GM19455 (cell line): ENCODE measurements around the gene PRR22.

Source experiments
- ATAC-seq: cut with Tn5 transposase; IDR thresholded peaks from one replicate; pipeline ENCODE4 v1.9.1; 2021; ENCODE audit not compliant: unreplicated experiment

The PRR22 gene

DNA sequence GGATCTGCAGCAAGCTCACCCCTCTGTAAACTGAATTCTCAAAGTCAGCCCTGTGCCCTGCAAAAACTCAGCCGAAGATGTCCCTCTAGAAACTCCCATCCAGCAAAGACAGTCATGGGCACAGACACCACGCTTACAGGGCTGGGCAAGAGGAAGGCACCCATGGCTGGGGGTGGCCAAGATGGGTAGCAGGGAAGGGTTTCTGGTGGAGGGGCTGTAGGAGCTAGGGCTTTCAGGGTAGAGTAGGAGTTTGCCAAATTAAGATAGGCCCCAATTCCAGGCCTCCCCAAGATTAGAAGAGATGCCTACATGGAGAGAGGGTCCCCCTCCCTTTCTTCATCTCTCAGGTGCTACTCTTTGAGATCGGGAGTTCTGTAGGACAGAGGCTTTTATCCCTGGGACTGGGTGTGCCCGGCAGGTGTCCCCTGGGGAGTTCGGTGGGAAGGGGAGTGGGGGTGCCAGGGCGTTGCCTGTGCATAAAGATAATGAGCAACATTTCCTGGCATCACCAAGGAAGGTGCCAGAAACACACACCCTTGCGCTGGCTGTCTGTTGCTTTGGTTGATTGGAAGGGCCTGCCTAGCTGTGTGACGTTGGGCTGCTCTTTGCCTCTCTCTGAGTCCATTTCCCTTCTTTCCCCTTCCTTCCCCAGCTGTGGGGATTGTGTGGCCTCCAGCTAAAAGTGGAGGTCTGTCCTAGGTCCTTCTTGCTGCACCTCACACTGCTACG, 29.7 kb upstream of the PRR22 start:
- no peak for ATAC-seq

DNA sequence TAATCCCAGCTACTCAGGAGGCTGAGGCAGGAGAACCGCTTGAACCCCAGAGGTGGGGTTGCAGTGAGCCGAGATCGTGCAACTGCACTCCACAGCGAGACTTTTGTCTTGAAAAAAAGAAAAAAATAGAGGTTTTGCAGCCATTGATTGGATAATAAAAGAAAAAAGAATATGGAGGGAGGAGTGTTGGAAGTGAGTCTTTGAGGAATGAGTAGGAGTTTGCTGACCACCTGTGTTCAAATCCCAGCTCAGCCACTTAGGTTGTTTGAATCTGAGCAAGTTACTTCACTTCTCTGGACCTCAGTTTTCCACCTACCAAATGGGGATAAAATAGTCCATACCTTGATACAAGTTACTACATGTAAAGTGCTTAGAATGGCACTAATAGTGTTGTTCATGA, 26.6 kb upstream of the PRR22 start:
- ATAC-seq, result no peak

DNA sequence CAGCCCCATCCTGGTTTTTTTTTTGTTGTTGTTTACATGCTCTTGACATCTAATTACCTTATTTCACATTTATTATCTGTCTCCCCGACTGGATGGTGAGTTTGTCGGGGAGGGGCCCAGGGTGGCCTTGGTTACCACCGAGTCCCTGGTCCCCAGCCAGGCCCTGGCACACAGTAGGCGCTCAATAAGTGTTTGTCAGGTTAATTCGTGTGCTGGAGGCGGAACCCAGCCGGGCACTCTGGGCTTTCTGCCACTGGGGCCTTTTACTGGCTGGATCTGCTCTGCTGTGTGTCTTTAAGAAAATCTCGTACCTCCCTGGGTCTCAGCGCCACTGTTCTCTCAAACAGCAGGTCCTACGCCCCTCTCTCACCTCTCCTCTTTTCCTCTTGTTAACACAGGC, 24.9 kb upstream of the PRR22 start:
- ATAC-seq, result no peak

DNA sequence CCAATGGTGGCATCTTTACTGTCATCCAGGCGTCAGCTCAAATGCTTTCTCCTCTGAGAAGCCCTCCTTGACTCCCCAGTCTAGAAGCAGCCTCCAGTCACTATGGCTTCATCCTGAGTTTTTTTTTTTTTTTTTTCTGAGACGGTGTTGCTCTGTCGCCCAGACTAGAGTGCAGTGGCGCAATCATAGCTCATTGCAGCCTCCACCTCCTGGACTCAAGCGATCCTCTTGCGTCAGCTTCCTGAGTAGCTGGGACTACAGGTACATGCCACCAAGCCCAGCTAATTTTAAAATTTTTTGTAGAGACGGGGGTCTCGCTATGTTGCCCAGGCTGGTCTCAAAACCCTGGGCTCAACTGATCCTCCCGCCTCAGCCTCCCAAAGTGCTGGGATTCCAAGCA, 24.5 kb upstream of the PRR22 start:
- ATAC-seq, result no peak

DNA sequence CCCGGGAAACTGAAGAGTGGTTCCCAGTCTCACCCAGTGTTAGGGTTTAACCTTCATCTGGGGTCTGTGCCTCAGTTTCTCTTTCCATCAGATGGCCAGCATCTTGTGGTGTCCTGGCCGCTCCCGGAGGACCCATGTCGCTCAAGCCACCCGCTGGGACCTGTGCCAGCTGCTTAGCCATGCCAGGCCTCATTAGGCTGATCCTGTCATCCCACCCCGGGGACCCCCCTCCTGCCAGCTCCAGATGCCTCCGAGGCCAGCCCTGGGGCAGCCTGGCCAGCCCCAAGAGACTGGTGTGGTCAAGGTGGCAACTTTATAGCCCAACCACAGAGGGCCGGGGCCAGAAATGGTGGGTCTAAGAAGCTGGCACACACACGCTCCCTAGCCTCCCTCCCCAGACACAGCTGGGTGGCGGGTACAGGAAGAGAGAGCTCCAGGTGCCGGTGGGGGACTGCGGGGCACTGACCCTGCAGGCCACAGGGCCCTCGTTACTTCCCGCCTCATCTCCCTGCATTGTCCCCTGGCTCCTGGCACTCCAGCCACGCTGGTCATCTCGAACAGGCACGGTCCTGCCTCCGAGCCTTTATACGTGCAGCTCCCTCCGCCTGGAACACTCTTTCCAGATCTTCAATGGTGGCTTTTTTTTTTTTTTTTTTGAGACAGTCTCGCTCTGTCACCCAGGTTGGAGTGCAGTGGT, 23.7 kb upstream of the PRR22 start:
- no peak for ATAC-seq

DNA sequence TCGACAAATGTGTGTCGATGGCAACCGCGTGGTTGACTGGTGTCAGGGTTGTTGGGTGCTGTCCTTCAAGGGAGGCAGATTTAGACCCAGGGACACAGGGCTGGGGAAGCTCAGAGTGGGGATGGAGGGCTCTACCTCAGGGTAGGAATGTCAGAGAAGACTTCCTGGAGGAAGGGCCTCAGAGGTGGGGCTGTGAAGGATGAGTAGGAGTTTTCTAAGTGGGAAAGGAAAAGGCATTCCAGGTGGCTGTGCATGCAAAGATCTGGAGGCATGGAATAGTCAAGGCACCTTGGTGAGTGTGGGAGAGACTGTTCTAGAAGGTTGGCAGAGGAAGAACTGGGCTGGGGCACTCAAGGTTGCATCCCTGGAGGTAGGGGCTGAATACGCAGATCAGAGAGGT, 22.4 kb upstream of the PRR22 start:
- no peak for ATAC-seq

DNA sequence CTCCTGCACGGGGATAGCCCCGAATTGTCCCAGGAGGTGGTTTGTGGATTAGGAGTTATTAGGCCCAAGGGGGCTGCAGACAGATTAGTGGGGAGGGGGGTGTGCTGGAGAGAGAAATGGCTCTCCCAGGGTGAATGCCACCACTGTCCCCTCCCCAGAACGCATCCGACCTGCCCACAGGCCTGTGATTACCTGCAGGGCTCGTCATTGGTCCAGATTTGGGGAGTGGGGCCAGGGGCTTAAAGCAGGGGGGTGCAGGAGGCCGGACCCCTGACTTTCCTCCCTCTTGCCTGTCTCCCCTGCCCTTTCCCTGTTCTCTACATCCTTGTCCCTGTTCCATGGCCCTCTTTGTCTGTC, 21.6 kb upstream of the PRR22 start:
- no peak for ATAC-seq

DNA sequence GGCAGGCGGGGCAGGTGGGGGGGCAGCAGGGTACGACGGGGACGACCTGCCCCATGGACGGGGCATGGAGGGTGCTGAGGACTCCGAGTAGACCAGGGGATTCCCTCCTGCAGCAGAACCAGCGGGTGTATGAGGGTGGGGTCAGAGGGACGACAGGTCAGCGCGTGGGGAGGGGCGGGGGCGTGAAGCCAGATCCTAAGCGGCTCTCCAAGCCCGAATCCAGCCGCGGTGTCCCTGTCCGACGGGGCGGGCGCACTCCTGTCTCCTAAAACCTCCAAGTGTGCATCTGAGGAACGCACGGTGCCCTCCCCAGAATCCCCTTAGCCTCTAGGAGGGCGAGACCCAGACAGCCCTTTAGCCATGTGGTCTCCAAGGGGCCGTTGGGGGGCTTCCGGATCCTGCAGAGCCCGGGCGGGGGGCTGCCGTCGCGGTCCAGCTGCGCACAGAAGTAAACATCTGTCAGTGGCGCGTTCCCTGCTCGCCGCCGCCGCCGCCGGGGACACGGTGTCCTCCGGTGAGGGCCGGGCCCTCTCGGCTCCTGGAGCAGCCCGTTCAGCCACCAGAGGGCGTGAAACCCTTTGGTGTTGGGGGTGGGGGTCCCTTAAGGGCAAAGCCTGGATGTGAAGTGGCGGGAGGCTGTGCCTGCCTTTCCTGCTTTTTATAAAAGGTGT, 21.1 kb upstream of the PRR22 start:
- ATAC-seq, result no peak

DNA sequence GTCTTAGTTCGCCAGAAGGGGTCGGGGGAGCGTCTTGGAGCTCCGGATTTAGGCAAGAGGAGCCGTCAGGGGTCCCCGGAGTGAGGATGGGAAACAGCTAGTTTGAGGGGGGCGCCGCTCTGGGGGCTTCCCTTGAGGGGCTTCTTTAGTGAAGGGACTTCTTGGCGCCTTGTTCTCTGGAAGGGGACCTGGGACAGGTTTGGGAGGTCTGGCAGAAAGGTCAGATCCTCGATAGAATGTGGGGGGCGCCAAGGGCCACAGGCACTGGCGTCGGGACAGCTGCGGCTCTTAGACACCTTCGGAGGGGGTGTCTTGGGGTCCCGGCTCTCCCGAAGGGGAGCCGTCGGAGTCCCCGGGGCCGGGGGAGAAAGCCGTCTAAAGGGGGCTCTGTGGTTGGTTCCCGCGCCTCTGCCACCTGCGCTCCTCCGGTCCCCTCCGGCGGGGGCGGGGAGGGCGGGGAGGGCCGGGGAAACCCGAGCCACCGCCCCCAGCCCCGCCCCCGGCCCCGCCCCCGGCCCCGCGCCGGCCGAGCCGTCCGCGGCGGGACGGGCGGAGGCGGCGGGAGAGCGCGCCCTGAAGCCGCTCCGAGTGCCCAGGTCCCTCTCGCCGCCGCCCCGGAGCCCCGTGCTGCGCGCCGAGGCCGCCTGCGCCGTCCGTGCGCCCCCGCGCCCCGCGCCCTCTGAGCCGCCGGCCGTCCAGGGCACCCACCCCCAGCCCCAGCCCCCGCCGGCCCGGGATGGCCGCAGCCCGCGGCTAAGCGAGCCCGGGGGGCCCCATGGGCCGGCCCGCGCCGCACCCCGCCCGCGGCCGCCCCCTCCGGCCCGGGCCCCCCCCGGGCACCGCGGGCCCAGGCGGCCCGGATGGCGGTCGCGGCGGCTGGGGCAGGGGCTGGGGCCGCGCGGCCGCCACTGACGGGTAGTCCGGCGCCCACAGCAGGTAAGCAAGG, 20.2 kb upstream of the PRR22 start, which contains the start of gene NRTN:
NRTN (plus strand) TSS at position 552 of the 946 bp plus-strand sequence. CDS start 19,099 bp downstream, outside the sequence.
- ATAC-seq, result no peak

DNA sequence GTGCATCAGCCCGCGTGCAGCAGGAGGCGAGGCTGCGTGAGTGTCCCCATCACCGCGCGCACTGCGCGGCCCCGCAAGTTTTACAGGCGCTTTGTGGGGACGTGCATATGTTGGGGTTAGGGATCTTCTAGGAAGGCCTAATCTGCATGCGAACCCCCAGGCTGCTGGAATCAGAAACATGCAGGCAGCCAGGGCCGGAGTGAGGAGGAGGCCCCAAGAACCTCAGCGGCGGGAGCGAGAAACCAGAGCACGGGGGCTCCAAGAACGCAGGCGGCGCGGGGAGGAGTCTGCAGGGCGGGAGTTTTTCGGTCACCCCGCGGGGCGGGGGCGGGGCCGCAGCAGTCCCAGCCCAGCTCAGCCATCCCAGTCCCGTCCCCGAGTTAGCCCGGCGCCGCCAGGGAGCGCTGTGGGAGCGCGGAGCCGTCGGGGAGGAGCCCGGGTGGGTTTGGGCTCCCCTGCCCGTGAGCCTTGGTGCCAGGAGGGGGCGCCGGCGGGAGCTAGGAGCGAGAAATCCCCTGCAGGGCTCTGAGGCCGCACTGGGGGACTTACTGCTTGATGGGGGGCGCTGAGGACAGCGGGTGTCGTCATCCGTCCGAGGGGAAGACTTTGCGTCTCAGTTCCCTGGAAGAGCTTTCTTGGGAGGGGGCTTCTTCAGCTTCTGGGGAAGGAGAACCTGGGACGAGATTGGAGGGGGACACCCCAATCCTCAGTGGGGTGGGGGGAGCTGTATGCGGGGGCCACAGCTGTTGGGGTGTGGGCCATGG, 19.4 kb upstream of the PRR22 start:
- no peak for ATAC-seq

DNA sequence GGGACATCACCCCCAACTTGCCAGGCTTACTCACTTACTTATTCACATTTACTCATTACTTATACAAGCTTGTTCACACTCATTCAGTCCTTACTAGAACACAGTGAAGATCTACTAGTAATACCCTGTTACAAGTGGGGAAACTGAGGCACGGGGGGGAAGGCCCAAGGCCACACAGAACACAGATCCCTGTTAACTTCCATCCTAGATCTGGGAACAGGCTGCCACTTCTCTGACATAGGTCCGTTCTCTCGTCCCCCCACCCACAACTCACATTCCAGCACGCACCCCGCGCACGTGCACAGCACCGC, 18.9 kb upstream of the PRR22 start:
- ATAC-seq, result no peak

DNA sequence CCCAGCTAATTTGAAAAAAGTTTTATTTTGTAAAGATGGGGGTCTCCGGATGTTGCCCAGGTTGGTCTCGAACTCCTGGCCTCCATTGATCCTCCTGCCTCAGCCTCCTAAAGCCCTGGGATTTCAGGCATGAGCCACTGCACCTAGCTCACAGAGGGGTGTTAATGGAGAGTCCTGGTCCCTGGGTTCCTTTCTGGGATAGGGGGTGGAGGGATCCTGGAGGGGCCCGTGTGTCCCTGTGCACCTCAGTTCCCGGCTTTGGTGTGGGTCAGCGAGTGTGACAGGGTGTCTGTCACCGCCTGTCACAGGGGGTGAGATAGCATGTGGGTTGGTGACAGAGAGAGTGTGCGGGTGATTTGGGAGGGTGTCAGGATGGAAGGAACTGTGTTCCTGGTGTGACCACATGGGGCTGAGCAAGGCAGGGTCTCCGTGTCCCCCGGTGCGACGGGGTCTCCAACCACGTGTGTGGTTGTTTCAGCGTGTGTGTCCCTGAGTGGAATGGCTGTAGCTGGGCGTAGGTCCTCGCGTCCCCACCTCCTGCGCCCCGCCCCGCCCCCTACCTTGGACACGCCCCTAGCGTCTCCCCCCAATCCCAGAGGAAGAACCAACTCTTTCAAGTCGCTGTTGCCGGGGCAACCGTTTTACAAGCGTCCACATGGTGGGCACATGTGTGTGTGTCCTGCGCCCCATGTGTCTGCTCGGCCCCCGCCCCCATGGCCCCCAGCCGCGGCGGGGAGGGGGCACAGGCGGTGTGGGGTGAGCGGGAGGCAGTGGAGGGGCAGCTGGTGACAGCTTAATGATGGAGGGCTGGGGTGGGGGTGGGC, 17.5 kb upstream of the PRR22 start:
- ATAC-seq, result no peak

DNA sequence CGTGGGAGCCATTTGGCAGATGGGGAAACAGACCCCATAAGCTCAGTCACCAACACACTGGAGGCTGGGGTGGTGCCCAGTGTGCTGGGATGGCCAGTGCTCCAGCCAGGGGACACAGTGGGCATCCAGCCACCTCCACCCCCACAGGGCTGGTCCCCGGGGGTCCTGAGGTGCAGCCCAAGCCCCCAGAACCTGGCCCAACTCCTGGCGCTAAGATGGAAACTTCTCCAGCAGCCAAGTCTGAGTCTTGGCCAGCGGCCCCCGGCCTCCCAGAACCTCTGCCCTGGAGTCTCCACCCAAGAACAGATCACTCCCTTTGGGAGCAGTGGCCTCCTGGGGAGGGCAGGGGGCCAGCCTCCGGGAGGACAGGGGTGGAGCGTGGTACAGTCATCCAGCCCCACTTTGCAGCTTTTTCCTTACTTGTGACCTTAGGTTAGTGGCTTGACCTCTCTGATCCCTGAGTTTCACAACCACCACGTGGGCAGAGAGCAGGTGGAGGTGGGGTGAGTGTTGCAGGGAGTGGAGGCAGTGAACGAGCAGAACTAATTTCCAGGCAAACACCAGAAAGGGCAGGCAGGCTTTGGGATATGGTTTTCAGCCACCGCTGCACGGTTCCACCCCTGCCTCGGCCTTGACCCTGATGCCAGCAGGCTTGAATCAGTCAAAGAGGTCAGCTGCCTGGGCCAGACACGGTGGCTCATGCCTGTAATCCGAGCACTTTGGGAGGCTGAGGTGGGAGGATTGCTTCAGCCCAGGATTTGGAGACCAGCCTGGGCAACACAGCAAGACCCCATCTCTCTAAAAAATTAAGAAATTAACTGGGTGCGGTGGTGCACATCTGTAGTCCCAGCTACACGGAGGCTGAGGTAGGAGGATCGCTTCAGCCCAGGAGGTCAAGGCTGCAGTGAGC, 16.1 kb upstream of the PRR22 start:
- ATAC-seq, result no peak

DNA sequence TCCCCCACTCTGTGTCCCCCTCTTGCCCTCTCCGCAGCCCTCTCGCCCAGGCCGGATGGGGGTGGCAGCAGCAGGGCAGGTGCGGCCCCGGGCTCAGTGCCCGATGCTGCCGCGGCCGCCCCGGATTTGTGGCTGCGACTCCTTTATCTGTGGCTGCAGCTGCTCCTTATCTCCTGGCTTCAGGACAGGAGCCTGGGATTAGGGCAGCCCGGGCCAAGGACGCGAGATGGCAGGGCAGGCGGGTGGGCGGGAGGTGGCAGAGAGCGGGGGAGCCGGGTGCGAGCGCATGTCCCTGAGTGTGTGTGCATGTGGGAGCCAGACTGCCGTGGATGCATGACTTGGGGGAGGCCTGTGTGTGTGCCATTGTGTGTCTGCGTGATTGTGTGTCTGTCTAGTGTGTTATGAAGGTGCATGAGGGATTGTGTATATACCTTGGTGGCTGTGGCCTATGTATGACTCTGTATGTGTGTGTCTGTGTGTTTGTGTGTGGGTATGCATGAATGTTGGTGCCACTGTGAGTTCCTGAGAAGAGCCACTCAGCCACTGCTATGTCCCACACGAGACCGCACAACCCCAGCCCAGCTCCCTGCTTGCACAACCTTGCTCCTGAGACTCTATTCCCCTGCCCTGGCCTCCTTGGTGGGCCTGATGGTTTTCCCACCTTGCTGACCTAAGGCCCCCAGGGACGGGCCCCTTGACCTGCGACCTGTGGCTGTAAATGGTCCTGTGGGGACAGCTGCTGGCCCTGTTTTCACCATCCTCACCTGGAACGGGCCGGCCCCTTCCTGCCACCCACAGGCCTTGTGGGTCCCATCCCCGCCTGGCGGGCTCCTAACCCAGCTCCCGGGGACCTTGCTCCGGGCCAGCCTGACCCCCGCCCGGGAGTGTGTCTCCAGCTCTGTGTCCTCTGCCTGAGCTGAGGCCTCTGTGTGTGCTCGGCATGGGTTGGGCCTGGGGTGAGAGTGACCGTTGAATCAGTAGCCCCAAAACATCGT, 15.0 kb upstream of the PRR22 start:
- no peak for ATAC-seq

DNA sequence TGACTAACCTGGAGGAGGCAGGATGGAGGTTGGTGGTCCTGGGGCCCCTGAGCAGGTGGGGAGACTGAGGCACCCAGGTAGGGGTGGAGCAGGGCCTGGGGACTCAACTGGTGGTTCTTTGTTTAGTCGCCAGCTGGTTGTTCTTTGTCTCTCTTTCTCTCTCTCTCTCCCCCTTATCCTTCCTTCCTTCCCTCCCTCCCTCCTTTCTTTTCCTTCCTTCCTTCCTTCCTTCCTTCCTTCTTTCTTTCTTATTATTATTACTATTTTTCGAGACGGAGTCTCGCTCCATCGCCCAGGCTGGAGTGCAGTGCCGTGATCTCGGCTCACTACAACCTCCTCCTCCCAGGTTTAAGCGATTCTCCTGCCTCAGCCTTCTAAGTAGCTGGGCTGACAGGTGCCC, 13.7 kb upstream of the PRR22 start:
- ATAC-seq, result no peak

DNA sequence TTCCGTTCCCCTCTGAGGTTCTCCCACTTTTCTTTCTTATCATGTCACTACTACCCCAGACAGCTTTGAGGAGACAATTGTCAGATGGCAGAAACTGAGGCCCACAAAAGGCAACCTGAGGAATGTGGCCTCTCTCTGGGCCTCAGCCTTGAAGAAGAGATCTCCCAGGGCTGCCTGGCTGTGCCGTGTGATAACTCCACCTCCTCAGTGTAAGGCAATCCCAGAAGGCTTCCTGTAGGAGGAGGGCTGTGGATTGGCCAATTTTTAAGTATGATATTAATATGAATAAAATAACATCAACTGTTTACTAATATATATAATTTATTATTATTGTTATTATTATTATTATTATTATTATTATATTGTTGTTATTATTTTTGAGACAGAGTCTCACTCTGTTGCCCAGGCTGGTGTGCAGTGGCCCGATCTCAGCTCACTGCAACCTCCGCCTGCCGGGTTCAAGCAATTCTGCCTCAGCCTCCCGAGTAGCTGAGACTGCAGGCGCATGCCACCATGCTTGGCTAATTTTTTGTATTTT, 10.9 kb upstream of the PRR22 start:
- ATAC-seq, result no peak

DNA sequence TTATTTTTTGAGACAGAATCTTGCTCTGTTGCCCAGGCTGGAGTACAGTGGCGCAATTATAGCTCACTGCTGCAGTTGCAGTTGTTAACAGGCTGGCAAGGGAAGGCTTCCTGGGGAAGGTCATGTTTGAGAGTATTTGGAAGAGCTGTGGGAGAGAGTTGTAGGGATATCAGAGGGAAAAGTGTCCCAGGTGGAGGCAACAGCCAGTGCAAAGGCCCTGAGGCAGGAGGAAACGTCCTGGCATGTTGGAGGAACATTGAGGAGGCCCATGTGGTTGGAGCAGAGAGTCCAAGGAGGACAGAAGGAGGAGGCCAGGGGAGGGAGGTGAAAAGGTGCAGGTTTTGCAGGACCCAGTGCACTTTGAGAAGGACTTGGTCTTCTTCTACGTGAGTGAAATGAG, 8.6 kb upstream of the PRR22 start:
- no peak for ATAC-seq
